Measurements from ENCODE around the gene LRRC74B.

DNA sequence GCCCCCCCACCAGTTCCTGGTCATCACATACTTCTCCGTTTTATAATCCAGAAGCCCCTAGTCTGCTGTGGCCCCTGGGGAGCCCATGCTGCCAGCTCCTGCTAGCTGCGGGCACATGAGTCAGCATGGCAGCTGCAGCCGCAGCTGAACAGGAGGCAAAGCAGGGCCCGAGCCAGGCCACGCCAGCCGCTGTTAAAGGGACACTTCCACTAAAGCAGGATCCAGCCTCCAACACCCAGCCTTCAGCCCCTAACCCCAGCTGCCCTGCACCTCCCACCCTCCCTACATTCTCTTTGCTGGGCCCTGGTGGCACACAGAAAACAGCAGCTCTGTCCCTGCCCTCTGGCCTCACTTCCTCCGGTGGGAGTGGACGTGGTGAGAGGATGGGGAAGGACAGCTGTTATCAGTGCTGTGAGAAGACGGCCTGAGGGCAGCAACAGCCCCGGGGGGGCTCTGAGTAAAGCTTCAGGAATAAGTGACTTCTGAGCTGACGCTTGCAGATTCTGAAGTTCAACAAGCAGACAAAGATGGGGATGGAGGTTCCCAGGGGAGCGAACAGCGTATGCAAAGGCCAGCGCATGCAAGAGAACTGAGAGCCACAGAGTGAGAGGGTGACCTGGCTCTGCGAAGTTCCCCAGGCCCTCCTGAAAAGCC lies 688 bp upstream of the LRRC74B start:
- TF ChIP-seq, protein P1, sequence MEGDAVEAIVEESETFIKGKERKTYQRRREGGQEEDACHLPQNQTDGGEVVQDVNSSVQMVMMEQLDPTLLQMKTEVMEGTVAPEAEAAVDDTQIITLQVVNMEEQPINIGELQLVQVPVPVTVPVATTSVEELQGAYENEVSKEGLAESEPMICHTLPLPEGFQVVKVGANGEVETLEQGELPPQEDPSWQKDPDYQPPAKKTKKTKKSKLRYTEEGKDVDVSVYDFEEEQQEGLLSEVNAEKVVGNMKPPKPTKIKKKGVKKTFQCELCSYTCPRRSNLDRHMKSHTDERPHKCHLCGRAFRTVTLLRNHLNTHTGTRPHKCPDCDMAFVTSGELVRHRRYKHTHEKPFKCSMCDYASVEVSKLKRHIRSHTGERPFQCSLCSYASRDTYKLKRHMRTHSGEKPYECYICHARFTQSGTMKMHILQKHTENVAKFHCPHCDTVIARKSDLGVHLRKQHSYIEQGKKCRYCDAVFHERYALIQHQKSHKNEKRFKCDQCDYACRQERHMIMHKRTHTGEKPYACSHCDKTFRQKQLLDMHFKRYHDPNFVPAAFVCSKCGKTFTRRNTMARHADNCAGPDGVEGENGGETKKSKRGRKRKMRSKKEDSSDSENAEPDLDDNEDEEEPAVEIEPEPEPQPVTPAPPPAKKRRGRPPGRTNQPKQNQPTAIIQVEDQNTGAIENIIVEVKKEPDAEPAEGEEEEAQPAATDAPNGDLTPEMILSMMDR (IDR thresholded peaks at IDR 0.05), result no peak
- TF ChIP-seq POLR2A (IDR thresholded peaks at IDR 0.05), result no peak
